ENCODE measurements around the gene EFCAB12.

- TF ChIP-seq TAF1 (IDR thresholded peaks at IDR 0.05; ENCODE audit: low read depth) = no peak
- TF ChIP-seq REST (IDR thresholded peaks at IDR 0.05; ENCODE audit: low read depth) = no peak
- TF ChIP-seq CREB1 (IDR thresholded peaks at IDR 0.05; ENCODE audit: low read depth) = no peak
- no peak for TF ChIP-seq EP300 (IDR thresholded peaks at IDR 0.05; ENCODE audit: borderline replicate concordance)
- TF ChIP-seq MAX (IDR thresholded peaks at IDR 0.05) = no peak
- no peak for TF ChIP-seq TEAD4 (IDR thresholded peaks at IDR 0.05)
- no peak for TF ChIP-seq USF1 (IDR thresholded peaks at IDR 0.05)
- TF ChIP-seq CEBPB (IDR thresholded peaks at IDR 0.05) = no peak
- TF ChIP-seq NFIC (IDR thresholded peaks at IDR 0.05) = no peak
- no peak for TF ChIP-seq EGR1 (IDR thresholded peaks at IDR 0.05)
- no peak for TF ChIP-seq FOXM1 (IDR thresholded peaks at IDR 0.05; ENCODE audit: borderline replicate concordance, low read depth)
- TF ChIP-seq ZBTB7A (IDR thresholded peaks at IDR 0.05; ENCODE audit: low read depth) = no peak
Measured at GRCh38 chr3:129393271-129393670, 35.2 kb downstream of the EFCAB12 start.
